ENCODE measurements around the gene APOL1.

- TF ChIP-seq CTCF (IDR thresholded peaks at IDR 0.05) (no peak), POLR2AphosphoS5 (IDR thresholded peaks at IDR 0.05) (peak in 1 of 4 donors; percentile 9)
These were observed 51.5 kb downstream of the APOL1 start for GRCh38 chr22:36304429-36304828.
